ENCODE results near the gene EFNB2. TPM values are rescaled to one million over a fixed set of nuclear protein-coding genes. Genes with fewer than 3 reads are reported as not detected.

Gene EFNB2
- total RNA-seq, 1 experiment from 2014 or later = 17.5 TPM

DNA sequence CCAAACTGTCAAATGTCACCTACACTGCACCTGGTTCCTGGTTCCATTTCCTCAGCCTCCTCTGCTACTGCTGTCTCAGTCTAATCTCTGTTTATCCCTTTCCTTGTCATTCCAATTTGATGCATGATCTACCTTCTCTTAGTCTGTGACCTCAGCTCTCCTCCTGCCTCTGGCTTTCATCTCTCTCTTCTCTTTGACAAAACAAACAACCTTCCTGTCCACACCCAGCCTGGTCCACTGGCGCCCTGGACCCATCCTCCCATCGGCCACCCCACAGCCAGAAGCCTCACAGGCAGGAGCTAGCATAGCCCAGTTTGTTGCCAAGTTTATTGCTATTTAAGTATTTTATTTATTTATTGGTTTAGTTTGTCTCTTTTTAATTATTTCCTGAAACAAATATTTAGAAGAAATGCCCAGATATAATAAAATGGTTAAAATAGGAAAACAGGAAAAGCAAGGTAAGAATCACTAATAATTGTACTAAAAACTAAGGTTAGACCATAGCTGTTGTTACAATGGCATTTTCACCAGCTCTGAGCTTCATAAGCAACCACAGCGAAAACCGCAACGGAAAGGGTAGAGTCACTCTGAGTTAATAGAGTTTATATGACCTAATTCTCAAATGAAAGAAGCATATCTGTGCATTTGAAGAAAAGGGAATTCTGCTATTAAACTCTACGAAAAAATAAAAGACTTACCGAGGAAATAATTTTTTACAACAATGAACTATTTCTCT is 68.6 kb downstream of the EFNB2 start:
- H3K9me2 ChIP-seq (ENCODE audit: insufficient read depth) = no peaks in the 10 kb centered on the region

DNA sequence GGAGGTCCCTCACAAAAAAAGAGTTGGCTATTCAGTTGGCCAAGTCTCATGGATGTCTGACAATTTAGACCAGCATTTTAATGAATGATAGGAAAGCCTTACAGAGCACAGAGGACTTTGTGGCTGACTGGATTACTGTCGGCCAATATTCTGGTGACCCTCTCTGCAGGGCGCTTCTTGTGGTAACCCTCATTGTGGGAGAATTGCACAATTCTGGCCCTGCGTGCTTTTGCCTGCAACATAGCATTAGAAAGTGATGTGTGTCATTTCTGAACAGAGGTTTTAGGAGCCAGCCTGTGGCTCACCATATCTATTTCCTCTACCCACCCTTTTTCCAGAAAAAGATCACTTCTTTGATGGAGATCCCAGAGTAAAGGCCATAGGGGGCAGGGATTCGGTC is 71.4 kb downstream of the EFNB2 start:
- no peak overlapping the region for H3K4me2 ChIP-seq
- TF ChIP-seq CTCF (conservative IDR thresholded peaks at IDR 0.05) (no peak), EZH2 (IDR thresholded peaks at IDR 0.05; ENCODE audit: low read depth) (no peak)
- BruUV-seq (replicated peaks) = no TSS peak
- H4K20me1 ChIP-seq (ENCODE audit: insufficient read depth) = no peaks in the 10 kb centered on the region
- CTCF ChIA-PET = no interaction called here
- H3K27ac ChIP-seq = no peak overlapping the region
- H3K4me3 ChIP-seq = no peak overlapping the region
- intact Hi-C loops (cut with micrococcal nuclease; ENCODE audit: unreplicated experiment) = no loop called here
- DNase-seq = no peak
- no peaks in the 10 kb centered on the region for H3K79me2 ChIP-seq (ENCODE audit: low read depth)
- no peaks in the 10 kb centered on the region for H3K36me3 ChIP-seq (ENCODE audit: low read depth)
- no peaks in the 10 kb centered on the region for H3K4me1 ChIP-seq (replicated peaks; ENCODE audit: insufficient read depth)
- no peaks in the 10 kb centered on the region for H3F3A ChIP-seq (ENCODE audit: insufficient read depth, low read depth)
- H2AFZ ChIP-seq = no peak overlapping the region
- no peaks in the 10 kb centered on the region for H3K27me3 ChIP-seq (ENCODE audit: insufficient read depth, low read depth)
- no peaks in the 10 kb centered on the region for H3K9me2 ChIP-seq (ENCODE audit: insufficient read depth)
- no peaks in the 10 kb centered on the region for H3K9me3 ChIP-seq (ENCODE audit: insufficient read depth, low read depth)
- POLR2A ChIA-PET (ENCODE audit: unreplicated experiment) = no interaction called here

More for the DNA sequence above, 68.6 kb downstream of the EFNB2 start:
- no peak for DNase-seq
- no TSS peak for BruUV-seq (replicated peaks)
- no peak overlapping the region for H2AFZ ChIP-seq
- no peak overlapping the region for H3K27ac ChIP-seq
- intact Hi-C loops (cut with micrococcal nuclease; ENCODE audit: unreplicated experiment) = no loop called here
- no peaks in the 10 kb centered on the region for H4K20me1 ChIP-seq (ENCODE audit: insufficient read depth)
- peaks cover 9% of the 10 kb centered on the region for H3K4me1 ChIP-seq (replicated peaks; ENCODE audit: insufficient read depth)
- ChIA-PET CTCF (no interaction called here), POLR2A (ENCODE audit: unreplicated experiment) (no interaction called here)
- H3K79me2 ChIP-seq (ENCODE audit: low read depth) = no peaks in the 10 kb centered on the region
- H3K4me3 ChIP-seq = no peak overlapping the region
- H3K36me3 ChIP-seq (ENCODE audit: low read depth) = no peaks in the 10 kb centered on the region
- no peaks in the 10 kb centered on the region for H3K27me3 ChIP-seq (ENCODE audit: insufficient read depth, low read depth)
- H3K4me2 ChIP-seq = no peak overlapping the region
- H3K9me3 ChIP-seq (ENCODE audit: insufficient read depth, low read depth) = no peaks in the 10 kb centered on the region
- TF ChIP-seq EZH2 (IDR thresholded peaks at IDR 0.05; ENCODE audit: low read depth) = no peak
- peaks cover 10% of the 10 kb centered on the region for H3F3A ChIP-seq (ENCODE audit: insufficient read depth, low read depth)

DNA sequence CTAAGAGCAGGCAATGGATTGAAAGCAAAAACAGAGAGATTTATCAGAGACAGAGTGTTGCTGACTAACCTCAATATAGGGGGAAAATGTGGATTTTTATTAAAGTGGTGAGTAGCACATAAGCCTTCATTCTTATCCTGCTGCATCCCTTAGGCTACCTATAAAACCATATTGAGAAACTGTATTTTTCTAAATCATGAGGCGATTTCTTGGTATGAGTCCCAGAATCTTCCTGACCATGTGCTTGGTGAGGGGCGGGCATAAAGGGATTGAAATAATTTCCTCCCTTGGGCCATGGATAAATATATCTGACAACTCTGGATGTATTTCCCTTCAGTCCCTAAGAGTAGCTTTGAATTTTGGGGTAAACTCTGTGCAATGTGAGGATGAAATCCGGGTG is 72.8 kb downstream of the EFNB2 start:
- CTCF ChIA-PET = no interaction called here
- no TSS peak for BruUV-seq (replicated peaks)
- no peak overlapping the region for H3K4me2 ChIP-seq

More for the DNA sequence above, 72.8 kb downstream of the EFNB2 start:
- Histone ChIP-seq H4K20me1 (ENCODE audit: insufficient read depth) (no peaks in the 10 kb centered on the region), H3K9me3 (ENCODE audit: insufficient read depth, low read depth) (no peaks in the 10 kb centered on the region), H3K36me3 (ENCODE audit: low read depth) (no peaks in the 10 kb centered on the region), H3K27ac (no peak overlapping the region), H2AFZ (no peak overlapping the region), H3K27me3 (ENCODE audit: insufficient read depth, low read depth) (no peaks in the 10 kb centered on the region), H3K4me1 (replicated peaks; ENCODE audit: insufficient read depth) (no peaks in the 10 kb centered on the region), H3K9me2 (ENCODE audit: insufficient read depth) (no peaks in the 10 kb centered on the region), H3K4me3 (no peak overlapping the region), H3K79me2 (ENCODE audit: low read depth) (no peaks in the 10 kb centered on the region), H3F3A (ENCODE audit: insufficient read depth, low read depth) (no peaks in the 10 kb centered on the region; the same call in 1 of the 2 replicates)
- DNase-seq = no peak
- TF ChIP-seq EZH2 (IDR thresholded peaks at IDR 0.05; ENCODE audit: low read depth) = no peak
- no peak for TF ChIP-seq CTCF (conservative IDR thresholded peaks at IDR 0.05)
- intact Hi-C loops (cut with micrococcal nuclease; ENCODE audit: unreplicated experiment) = no loop called here
- POLR2A ChIA-PET (ENCODE audit: unreplicated experiment) = no interaction called here
